Fibroblast of skin of left biceps (primary cell): ENCODE measurements around the gene SYNE2.
"Not testable (repeated sequence)": the region's sequence is repeated elsewhere in the genome, so short reads cannot be mapped to it uniquely, and the experiment has no call there.

Experiments
- DNase-seq, 2 experiments: peaks; one replicate each; pipeline ENCODE4 v3.0.0-alpha.2; 2013; ENCODE audit warnings: low read depth in 2 of 2

SYNE2 gene

DNA sequence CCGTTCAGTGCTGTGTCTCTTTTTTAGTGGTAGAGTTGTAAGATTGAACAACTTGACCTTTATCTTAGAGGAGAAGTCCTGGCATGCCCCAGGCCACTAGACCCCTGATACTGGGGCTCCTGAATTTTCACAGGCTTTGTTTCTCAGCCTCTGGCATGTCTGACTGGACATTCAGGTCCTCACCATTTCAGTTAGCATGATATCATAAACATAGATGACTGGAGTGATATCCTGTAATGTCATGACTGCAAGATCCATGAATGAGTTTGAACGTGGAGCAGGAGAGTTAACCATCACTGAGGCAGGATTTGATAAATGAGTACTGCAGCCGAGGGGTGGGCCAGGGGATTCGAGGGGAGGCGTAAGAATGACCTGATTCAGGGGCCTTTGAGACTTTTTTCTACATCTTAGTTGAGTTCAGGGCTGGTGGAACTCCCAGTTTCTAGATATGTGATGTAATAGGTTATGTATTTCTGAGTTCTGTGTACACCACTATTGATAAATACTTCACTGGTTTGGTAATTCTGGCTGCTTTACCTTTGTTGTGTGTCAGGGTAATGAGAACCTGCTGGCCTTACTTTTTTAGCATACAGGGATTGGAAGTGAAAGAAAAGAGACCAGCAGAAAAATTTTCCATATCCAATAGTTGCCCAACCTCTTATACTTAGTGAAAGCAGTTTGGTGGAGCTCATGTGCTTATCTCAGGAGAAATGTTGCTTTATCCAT is 217.0 kb downstream of the SYNE2 start:
- DNase-seq: no peak

DNA sequence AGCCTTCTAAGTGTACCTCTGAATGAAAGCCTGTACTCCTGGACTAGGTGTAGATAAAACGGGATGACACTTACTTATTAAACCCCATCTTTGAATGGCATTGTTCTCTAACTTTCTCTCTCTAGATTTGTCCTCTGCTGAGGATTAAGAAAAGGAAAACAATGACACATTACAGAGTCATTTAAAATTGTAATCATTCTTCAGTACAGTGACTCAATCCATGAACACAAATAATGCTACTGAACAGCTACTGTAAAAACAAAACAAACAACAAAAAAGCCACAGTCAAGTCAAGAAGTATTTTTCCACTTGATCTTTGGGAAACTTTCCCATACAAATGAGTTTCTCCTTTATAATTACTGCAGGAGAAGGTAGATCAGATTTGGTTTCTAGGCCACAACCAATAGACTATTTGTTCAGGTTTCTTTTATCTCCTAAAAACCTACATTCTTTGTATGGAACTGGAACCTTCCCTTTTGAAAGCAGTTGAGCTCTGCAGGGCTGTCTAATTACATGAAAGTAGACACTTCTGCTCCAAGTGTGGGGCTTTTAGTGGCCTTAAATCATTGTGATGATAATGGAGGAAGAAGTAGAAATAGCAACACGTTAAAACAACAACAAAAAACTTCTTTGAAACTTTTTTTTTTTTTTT is 222.3 kb downstream of the SYNE2 start:
- no peak for DNase-seq

DNA sequence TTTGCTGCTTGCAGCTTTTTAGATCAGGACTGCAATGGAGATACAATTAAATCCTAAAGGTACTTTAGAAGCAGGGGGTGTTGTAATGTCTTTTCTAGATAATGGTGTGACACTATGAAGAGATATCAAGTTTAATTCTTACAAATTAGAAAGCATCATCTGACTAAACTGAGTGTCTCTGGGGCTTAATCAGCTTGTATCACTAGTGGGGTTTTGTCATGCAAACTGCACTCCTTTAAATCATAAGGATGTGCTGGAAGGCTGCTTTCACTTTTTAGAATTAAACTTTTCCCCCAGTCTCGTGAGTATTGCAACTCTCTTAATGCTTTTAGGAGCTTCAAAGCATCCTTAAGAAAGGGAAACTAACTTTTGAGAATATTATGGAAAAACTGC is 222.8 kb downstream of the SYNE2 start:
- DNase-seq: no peak

DNA sequence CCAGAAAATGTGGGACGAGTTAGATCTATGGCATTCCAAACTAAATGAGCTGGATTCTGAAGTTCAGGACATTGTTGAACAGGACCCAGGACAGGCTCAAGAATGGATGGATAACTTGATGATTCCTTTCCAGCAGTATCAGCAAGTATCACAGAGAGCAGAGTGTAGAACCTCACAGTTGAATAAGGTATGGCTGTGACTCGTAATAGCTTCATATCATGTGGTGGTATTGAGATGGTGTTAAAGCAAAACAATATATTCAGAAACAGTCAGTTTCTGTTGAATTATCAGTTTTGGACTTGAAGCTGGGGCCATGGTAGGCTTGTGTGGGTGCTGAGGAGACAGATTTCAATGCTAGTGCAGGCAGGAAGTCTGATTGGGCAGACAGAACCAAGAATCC is 227.6 kb downstream of the SYNE2 start:
- no peak for DNase-seq

DNA sequence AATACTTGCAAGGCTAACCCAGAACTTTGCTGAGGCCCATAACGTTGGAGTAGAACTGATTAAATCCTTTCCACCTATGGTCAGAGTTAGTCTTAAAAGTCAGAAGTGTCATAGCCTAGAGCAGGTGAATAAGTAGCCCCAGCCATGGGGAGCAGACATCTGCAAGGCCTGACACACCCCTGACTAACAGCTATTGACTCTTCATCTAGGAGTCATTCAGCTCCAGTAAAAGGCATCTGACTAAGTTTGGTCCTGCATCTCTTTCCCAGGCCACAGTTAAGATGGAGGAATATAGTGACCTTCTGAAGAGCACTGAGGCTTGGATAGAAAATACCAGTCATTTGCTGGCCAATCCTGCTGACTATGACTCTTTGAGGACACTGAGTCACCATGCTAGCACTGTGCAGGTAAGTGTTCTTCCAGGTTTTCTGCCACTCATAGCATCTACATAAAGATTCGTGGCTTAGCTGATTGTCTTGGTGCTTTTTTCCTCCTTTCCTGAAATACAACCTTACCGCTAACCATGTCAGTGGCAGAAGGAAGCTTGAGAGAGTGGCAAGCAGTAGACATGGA is 228.5 kb downstream of the SYNE2 start:
- DNase-seq: no peak

DNA sequence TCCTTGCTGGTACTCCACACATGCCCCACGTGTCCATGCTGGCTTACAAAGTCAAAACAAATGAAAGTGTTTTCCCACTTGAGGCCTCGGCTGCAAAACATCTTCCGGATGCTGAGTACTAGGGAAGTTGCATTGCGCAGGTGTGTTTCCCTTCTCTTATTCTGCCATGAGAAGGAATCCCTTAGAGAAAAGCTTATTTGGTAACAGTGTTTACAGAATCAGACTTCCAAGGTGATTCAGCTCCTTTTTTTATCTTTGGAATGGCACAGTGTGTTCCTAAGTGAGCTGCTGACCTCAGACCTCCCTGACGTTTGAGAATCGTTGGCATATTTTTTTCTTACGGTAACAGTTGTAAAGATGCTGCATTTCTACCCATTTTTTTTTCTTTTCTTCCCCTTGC is 230.0 kb downstream of the SYNE2 start:
- no peak for DNase-seq

DNA sequence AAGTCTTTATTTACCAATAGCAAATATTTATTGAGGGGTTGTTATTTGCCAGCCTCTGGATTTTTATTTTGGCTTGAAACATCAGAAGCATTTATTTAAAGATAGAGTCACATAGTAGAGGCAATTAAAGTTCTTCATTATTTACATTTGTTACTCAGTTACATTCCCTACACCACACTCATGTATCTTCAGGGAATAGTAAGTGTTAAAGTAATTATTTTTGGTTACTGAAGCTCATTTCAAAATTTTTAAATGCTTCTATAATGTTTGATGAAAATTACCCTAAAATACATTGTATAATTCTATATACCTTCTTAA is 235.8 kb downstream of the SYNE2 start:
- DNase-seq: no peak

DNA sequence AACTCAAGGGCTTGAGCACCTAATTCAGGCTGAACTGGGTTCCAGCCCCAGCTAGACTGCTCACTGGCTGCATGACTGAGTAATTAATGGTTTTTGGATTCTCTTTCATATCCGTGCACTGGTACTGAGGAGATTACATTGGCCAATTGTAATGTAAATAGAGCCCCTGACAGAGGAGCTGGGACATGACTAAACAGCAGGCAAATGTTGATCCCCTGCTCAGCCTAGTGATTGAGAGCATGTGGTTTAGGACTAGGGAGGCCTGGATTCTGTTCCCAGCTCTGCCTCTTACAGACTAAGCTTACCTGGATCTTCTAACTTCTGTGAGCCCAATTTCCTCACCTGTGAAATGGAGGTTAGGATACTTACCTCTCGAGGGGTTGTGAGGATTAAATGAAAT is 237.1 kb downstream of the SYNE2 start:
- DNase-seq: no peak

DNA sequence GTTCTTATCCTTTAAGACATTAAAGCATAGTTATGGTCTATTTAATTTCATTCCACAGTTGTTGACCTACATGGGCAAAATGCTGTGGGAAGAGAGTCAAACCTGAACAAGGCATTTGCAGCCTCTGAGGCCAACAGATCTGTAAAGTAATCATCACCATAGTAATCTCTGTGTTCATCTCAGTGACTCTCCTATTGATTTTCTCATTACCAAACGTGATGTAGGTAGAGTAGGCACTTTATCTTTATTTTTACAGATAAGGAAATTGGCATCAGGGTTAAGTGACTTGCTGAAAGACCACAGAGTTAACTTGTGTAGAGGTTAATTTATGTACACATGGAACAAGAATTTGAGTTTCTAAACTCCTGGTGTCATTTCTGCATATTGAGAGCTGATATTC is 238.4 kb downstream of the SYNE2 start:
- no peak for DNase-seq

DNA sequence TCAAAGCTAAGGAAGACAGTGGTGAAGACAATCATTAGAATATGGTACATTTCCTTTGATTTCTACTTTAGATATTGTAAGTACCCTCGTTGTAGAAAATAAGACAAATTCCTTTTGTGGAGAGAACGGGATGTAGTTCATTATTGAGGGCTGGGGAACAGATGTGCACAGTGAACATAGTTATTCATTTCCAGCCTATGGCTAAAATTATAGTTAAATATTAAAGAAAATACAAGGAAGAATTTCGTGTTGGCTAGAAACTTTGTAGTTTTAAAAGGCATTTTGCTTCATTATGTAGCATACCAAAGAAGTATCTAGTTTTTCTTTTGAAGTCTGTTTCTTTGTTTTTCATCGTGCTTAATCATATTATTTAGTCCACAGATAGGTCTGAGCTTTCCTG is 239.5 kb downstream of the SYNE2 start:
- no peak for DNase-seq

DNA sequence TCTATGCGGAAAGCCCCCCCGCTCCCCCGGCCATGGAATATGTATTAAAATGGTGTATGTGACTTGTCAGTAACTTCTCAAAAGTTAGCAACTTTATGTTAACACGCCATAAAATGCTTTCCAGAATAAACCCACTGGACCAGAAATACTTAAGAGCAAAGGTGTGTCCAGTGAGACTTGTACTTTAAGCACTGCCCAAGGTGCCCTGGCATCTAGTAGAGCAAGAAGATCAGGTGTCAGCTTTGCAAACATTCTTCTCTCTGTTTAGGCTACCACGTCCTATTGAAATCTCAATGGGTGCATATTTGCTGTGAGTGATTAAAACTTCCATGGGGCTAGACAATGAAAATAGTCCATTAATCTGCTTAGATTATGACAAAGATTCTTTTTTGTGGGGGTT is 240.1 kb downstream of the SYNE2 start:
- DNase-seq: no peak

DNA sequence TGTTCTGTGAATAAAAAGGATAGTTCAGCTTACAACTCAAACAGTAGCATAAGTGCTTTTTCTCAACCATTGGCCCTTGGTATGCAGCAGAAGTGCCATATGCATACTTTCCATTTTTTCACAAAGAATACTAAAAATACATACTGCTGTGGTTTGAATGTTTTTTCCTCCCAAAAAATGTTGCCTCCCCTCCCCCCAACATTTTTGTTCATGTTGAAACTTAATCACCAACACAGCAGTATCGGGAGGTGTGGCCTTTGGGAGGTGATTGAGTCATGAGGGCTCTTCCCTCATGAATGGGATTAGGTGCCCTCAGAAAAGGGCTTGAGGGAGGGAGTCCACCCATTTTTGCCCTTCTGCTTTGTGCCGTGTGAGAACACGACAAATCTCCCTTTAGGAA is 242.8 kb downstream of the SYNE2 start:
- DNase-seq: peak; percentile 75 to 77

DNA sequence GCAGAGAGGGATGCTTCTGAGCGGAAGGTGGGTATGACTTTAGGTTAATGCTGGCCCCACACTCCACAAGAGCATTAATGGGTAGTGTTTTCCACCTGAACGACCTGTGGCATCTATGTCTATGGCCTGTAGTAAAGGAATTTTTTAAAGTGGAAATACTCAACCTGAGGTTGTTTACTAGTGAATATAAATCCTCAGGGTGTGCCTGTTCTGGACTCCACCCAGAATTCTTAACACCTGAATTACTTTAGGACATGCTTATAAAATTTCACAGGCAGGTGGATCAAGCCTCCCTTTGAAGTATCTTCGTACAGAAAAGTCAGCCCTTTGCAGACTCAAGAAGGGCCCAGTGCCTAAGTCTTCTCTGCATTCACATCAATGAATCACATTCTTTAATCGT is 245.3 kb downstream of the SYNE2 start:
- no peak for DNase-seq

DNA sequence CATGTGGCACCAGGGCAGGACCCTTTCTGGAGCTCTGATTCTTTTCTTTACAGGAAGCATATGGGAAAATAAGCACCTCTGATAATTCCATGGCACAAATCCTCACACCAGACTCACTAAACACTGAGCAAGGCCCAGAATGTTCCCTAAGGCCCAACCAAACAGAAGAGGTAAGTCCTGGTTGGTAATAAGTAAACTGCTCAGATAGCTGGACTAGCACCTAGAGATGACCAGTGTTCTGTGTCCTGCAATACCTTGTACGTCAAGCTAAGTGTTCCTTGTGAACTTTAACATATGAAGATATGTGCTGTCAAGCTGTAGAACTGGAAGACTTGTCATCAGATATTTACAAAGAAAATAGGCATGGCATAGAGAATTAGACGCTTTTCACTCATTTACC is 254.6 kb downstream of the SYNE2 start:
- DNase-seq: no peak

DNA sequence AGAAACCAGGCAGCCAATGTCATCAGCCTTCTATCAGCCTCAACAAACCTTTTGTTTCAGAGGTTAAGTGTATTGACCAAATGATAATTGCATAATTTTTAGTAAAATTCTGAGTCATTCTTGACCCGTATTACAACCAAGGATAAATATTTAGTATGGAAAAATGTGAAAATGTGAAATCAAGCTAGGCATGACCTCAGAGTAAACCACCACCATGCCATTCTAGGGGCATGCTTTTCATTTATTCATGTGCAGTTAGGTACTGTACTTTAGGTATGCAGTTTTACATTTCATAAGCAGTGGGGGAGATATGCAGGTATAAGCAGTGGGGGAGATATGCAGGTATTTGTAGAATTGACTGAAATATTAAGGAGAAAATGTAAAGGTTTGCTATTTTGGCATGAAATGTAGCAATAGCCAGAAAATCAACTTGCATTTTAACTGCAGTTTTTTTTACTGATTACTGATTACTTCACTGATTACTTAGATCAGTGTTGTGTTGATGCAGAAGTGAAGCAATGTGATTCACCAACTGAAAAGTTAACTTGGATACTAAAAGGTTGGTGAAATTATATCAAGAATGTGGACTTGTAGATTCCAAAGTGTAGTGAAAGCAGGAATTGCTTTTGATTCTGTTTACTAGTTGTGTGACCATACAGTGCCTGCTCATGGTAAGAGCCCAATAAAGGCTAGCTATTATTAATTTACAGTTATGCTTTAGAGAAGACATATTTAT is 257.2 kb downstream of the SYNE2 start:
- DNase-seq: no peak

DNA sequence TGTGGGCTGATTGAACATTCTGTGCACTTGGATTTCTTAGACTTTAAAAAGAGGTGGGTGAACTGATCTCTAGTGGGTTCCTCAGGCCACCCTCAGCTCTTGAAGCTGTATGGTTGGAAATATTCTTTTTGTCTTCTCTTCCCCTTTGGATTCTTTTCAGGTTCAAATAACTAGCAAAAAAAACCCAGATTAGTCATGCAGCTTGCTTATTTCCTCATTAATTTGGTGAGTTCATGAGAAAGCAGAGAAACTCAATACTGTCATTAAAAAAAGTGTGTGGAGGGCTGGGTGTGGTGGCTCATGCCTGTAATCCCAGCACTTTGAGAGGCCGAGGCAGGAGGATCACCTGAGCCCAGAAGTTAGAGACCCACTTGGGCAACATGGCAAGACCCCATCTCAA is 258.0 kb downstream of the SYNE2 start:
- DNase-seq: no peak

DNA sequence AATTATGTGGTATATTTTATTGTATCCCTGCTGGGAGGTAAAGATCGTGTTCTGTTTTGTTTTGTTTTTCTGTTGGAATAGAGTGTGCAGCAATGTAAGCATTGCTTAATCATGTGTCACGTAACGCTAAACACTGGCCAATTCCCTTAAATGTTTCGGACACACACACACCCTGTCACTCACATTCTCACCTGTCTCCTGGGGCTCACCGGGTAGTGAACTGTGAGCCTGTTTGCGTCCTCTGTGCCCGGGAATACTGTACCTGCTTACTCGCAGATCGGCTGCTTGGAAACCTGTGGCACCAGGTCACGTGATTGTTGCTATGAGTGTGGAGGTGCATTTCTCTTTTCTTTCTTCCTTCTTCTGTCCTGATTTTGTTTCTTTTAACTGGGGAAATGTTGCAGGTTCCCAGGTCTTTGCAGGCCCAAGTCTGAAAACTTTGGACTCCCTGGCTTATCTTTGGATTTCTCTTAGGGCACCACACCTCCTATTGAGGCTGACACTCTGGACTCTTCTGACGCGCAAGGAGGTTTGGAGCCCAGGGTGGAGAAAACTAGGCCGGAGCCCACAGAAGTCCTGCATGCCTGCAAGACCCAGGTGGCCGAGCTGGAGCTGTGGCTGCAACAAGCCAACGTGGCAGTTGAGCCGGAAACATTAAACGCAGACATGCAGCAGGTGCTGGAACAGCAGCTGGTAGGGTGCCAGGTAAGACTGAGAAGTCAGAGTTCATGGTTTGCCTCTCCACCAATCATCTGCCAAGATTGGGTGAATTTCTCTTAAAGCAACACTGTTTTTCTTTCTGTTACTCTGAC is 260.3 kb downstream of the SYNE2 start:
- no peak for DNase-seq

DNA sequence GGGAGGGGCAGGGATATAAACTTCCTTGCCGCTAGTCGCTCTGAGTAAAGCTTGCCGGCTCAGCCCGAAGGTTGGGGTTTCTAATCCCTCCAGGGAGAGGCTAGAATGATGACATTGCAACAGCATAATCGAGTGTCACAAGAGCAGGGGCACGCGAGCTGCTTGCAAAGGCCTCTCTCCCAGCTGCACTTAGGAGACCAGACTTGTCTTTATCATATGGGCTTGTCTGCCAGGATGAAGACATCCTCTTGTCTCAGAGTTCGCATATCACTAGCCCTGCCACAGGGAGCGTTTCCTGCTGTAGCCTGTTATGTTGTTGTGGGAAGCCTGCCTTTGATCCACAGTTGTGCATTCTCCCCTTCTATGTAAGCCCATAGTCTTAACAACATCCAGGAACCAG is 261.4 kb downstream of the SYNE2 start:
- DNase-seq: no peak

DNA sequence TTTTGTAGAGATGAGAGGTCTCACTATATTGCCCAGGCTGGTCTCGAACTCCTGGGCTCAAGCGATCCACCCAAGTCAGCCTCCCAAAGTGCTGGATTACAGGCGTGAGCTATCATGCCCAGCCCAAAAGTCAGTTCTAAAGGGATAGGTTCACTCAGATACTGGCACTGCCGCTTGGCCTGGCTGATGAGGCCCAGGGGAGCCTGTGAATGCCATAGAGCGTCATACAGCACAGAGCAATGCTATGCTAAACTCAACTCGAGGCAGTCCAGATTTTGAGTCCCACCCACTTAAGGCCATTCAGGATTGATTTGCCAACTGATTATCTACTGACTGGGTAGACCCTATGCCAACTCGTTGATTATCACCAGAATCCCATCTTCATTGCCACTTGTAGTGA is 262.0 kb downstream of the SYNE2 start:
- DNase-seq: no peak

DNA sequence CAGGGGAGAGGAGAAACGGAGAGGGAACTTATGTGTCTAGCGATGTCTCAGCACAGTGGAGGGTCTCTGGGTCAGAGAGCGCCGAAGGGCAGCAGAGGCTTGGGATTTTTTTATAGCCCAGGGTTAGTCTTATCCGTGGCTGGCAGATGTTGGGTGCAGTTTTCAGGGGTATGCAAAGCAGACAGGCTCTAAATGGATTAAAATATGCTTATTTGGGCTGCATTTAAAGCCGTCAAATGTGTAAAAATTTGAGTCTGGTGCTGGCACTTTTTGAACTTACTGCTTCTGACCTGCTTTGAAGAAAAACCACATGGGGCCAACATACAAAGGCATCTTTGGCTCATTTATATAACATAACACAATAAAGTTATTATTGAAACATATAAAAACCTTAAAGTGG is 262.6 kb downstream of the SYNE2 start:
- DNase-seq: no peak

DNA sequence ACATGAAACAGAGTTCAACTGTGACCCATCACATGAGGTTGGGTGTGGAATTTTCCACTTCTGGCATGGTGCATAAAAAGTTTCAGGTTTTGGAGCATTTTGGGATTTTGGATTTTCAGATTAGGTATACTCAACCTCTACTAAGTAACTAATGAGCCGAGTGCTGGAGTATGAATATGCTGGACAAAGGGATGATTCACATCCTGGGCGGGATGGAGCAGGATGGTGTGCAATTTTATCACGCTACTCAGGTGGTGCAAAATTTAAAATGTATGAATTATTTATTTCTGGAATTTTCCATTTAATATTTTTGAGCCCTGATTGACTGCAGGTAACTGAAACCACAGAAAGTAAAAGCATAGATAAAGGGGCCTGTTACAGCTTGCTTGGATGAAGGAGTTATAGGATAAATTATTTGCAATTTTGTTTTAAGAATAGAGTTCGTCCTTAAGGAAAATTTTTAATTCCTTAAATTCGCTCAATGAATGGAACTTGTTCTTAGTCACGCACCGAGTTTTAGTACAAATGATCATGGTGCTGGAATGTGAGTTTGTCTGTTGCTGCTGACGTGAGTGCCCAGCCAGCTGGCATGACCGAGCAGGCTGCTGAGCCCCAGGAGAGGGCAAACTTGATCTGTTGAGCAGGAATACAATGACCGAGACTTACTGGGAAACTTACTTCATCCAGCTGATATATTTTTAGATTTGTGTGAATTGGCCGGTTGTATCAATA is 265.0 kb downstream of the SYNE2 start:
- DNase-seq: no peak

DNA sequence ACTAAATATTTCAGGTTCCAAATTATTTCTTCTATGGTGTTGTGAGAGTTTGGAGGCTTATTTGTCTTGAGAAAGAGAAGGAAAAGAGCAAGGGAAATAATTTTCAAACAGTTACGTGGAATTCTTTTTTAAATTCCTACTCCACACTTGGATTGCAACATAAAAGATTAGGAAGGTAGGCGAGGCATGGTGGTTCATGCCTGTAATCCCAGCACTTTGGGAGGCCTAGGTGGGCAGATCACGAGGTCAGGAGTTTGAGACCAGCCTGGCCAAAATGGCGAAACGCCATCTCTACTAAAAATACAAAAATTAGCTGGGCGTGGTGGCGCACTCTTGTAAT is 265.6 kb downstream of the SYNE2 start:
- DNase-seq: not testable (repeated sequence)
